Nephron progenitor cell (in vitro differentiated cells): Measurements from ENCODE around the gene SEC23B.
"Not testable (repeated sequence)": the region's sequence is repeated elsewhere in the genome, so short reads cannot be mapped to it uniquely, and the experiment has no call there.

Experiments
- DNase-seq: peaks from one replicate; pipeline ENCODE4 v3.0.0; 2021
- H3K27ac Mint-ChIP-seq: 2 replicates; pipeline ENCODE4 v1.8.0; 2021; ENCODE audit warnings: mild to moderate bottlenecking, moderate library complexity, mixed read lengths
- H3K27me3 Mint-ChIP-seq: 2 replicates; pipeline ENCODE4 v1.8.0; 2021; ENCODE audit warnings: mild to moderate bottlenecking, low read depth, mixed read lengths; ENCODE audit not compliant: poor library complexity
- H3K36me3 Mint-ChIP-seq: 2 replicates; pipeline ENCODE4 v1.8.0; 2021; ENCODE audit warnings: low read depth, mixed read lengths
- H3K4me1 Mint-ChIP-seq: 2 replicates; pipeline ENCODE4 v1.8.0; 2021; ENCODE audit warnings: mixed read lengths
- H3K4me3 Mint-ChIP-seq: 2 replicates; pipeline ENCODE4 v1.8.0; 2021; ENCODE audit warnings: mild to moderate bottlenecking, moderate library complexity, mixed read lengths
- H3K9me3 Mint-ChIP-seq: 2 replicates; pipeline ENCODE4 v1.8.0; 2021; ENCODE audit warnings: mild to moderate bottlenecking, moderate library complexity, mixed read lengths
- CTCF ChIP-seq: fragments of 200-600 bp; sonication (generic); IDR thresholded peaks from 2 replicates; pipeline ENCODE4 v1.5.0; 2021; ENCODE audit warnings: antibody characterized with exemption

SEC23B gene

GRCh38 chr20:18523066-18523465, 15.3 kb downstream of the SEC23B start:
- Mint-ChIP-seq H3K9me3 (no peaks in the 10 kb centered on the region), H3K27me3 (no peaks in the 10 kb centered on the region), H3K4me1 (no peaks in the 10 kb centered on the region), H3K27ac (no peak overlapping the region), H3K36me3 (peaks cover 34% of the 10 kb centered on the region), H3K4me3 (no peak overlapping the region)
- TF ChIP-seq CTCF = no peak
- no peak for DNase-seq

- Mint-ChIP-seq H3K27ac (no peak overlapping the region), H3K4me3 (no peak overlapping the region), H3K36me3 (peaks cover 49% of the 10 kb centered on the region), H3K9me3 (no peaks in the 10 kb centered on the region), H3K27me3 (no peaks in the 10 kb centered on the region), H3K4me1 (no peaks in the 10 kb centered on the region)
- no peak for TF ChIP-seq CTCF
- no peak for DNase-seq
Measured at GRCh38 chr20:18524646-18525045, 16.9 kb downstream of the SEC23B start.

GRCh38 chr20:18526761-18527160, 19.0 kb downstream of the SEC23B start:
- H3K27me3 Mint-ChIP-seq, H3K9me3 Mint-ChIP-seq, DNase-seq, H3K4me3 Mint-ChIP-seq, H3K4me1 Mint-ChIP-seq, H3K27ac Mint-ChIP-seq: not testable (repeated sequence)
- H3K36me3 Mint-ChIP-seq = peaks cover 62% of the 10 kb centered on the region

DNA sequence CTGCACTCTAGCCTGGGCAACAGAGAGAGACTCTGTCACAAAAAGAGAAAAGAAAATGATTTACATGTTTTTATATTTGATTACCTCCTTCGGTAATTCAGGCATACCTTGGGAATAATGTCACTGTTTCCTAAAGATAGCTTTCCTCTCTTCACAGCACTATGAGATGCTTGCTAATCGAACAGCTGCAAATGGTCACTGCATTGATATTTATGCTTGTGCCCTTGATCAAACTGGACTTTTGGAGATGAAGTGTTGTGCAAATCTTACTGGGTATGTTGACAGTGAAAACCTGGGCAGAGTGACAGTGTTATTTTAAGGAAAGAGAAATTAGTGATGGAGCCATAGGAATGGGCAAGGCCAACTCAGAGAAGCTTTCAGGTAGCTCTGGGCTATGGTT, 19.6 kb downstream of the SEC23B start:
- Mint-ChIP-seq H3K27ac (no peak overlapping the region), H3K9me3 (no peaks in the 10 kb centered on the region), H3K27me3 (no peaks in the 10 kb centered on the region)

GRCh38 chr20:18527836-18528235, 20.1 kb downstream of the SEC23B start:
- no peaks in the 10 kb centered on the region for H3K4me1 Mint-ChIP-seq
- no peaks in the 10 kb centered on the region for H3K27me3 Mint-ChIP-seq
- H3K27ac Mint-ChIP-seq = no peak overlapping the region
- H3K9me3 Mint-ChIP-seq = no peaks in the 10 kb centered on the region
- DNase-seq = no peak
- no peak for TF ChIP-seq CTCF
- H3K36me3 Mint-ChIP-seq = peaks cover 72% of the 10 kb centered on the region
- no peak overlapping the region for H3K4me3 Mint-ChIP-seq

More for the DNA sequence above, 19.6 kb downstream of the SEC23B start:
- Mint-ChIP-seq H3K4me1 (no peaks in the 10 kb centered on the region), H3K36me3 (peaks cover 67% of the 10 kb centered on the region), H3K4me3 (no peak overlapping the region)
- no peak for DNase-seq
- no peak for TF ChIP-seq CTCF

GRCh38 chr20:18529041-18529440, 21.3 kb downstream of the SEC23B start:
- Mint-ChIP-seq H3K27me3 (no peaks in the 10 kb centered on the region), H3K4me1 (no peaks in the 10 kb centered on the region), H3K9me3 (no peaks in the 10 kb centered on the region), H3K4me3 (no peak overlapping the region), H3K27ac (peak overlapping the region; percentile 18), H3K36me3 (peaks cover 73% of the 10 kb centered on the region)
- TF ChIP-seq CTCF = no peak
- no peak for DNase-seq
